Measurements from ENCODE around the gene TLCD5.

The TLCD5 gene

GRCh38 chr11:120324932-120325810 lies at the start of gene TLCD5:
TSS of gene TLCD5 (plus strand) at chr11:120325299. CDS start at chr11:120327442, 2,143 bp downstream.
- peak; percentile 63 for DNase-seq

- no peak for DNase-seq
These were observed 45.6 kb upstream of the TLCD5 start for GRCh38 chr11:120279502-120279901.

- DNase-seq = no peak
These were observed 44.5 kb upstream of the TLCD5 start for GRCh38 chr11:120280600-120281051.

- DNase-seq = no peak
These were observed 43.8 kb upstream of the TLCD5 start for GRCh38 chr11:120281143-120281795.

GRCh38 chr11:120283124-120283523 lies 42.0 kb upstream of the TLCD5 start:
- no peak for DNase-seq

- peak; percentile 44 for DNase-seq
These were observed 40.8 kb upstream of the TLCD5 start for GRCh38 chr11:120284272-120284671.

- no peak for DNase-seq
These were observed 39.8 kb upstream of the TLCD5 start for GRCh38 chr11:120285256-120285655.

GRCh38 chr11:120288021-120288420 lies 37.1 kb upstream of the TLCD5 start:
- DNase-seq = no peak

- DNase-seq = no peak
These were observed 35.7 kb upstream of the TLCD5 start for GRCh38 chr11:120289426-120289825.

- DNase-seq = no peak
These were observed 34.1 kb upstream of the TLCD5 start for GRCh38 chr11:120290956-120291355.

- no peak for DNase-seq
These were observed 31.9 kb upstream of the TLCD5 start for GRCh38 chr11:120293038-120293800.

GRCh38 chr11:120294096-120294495 lies 31.0 kb upstream of the TLCD5 start:
- DNase-seq = no peak

GRCh38 chr11:120295099-120295498 lies 30.0 kb upstream of the TLCD5 start:
- no peak for DNase-seq

GRCh38 chr11:120296554-120296953 lies 28.5 kb upstream of the TLCD5 start:
- DNase-seq = no peak

- DNase-seq = no peak
These were observed 26.6 kb upstream of the TLCD5 start for GRCh38 chr11:120298461-120298860.

GRCh38 chr11:120302001-120302805 lies 22.9 kb upstream of the TLCD5 start:
- peak; percentile 90 for DNase-seq

- DNase-seq = peak; percentile 74
These were observed 22.0 kb upstream of the TLCD5 start for GRCh38 chr11:120303004-120303637.

GRCh38 chr11:120304526-120304925 lies 20.6 kb upstream of the TLCD5 start:
- no peak for DNase-seq

- no peak for DNase-seq
These were observed 19.8 kb upstream of the TLCD5 start for GRCh38 chr11:120305286-120305685.

- DNase-seq = no peak
These were observed 18.4 kb upstream of the TLCD5 start for GRCh38 chr11:120306519-120307242.

GRCh38 chr11:120307476-120307875 lies 17.6 kb upstream of the TLCD5 start:
- DNase-seq = no peak
